IMR-90 (cell line): ENCODE data around the gene SH2D5.

ENCODE experiments used
- CEBPB ChIP-seq: IDR thresholded peaks from 2 replicates; pipeline ENCODE4 v1.6.1; 2012; ENCODE audit warnings: low read depth, low read length, improper control_type of control experiment
- CHD1 ChIP-seq: IDR thresholded peaks from 2 replicates; pipeline ENCODE4 v1.6.1; 2012; ENCODE audit warnings: low read depth, low read length, improper control_type of control experiment
- CTCF ChIP-seq: conservative IDR thresholded peaks from 2 replicates; pipeline ENCODE4 v1.5.1; 2012; ENCODE audit warnings: mild to moderate bottlenecking, low read depth, low read length, improper control_type of control experiment
- FOS ChIP-seq: fragments of 150-350 bp; IDR thresholded peaks from 2 replicates; pipeline ENCODE4 v1.6.1; 2016; ENCODE audit warnings: low read depth, low read length
- MAZ ChIP-seq: IDR thresholded peaks from 2 replicates; pipeline ENCODE4 v1.6.1; 2012; ENCODE audit warnings: low read depth, mild to moderate bottlenecking, low read length, improper control_type of control experiment, moderate library complexity, borderline replicate concordance
- MXI1 ChIP-seq: IDR thresholded peaks from 2 replicates; pipeline ENCODE4 v1.6.1; 2012; ENCODE audit warnings: low read depth, mild to moderate bottlenecking, low read length, moderate library complexity, borderline replicate concordance
- POLR2A ChIP-seq: IDR thresholded peaks from 2 replicates; pipeline ENCODE4 v1.6.1; 2012; ENCODE audit warnings: mild to moderate bottlenecking, low read depth, low read length
- RCOR1 ChIP-seq: IDR thresholded peaks from 2 replicates; pipeline ENCODE4 v1.6.1; 2012; ENCODE audit warnings: mild to moderate bottlenecking, low read length, improper control_type of control experiment; ENCODE audit not compliant: insufficient replicate concordance
- RFX5 ChIP-seq: IDR thresholded peaks from 2 replicates; pipeline ENCODE4 v1.8.0; 2012; ENCODE audit warnings: low read depth, mild to moderate bottlenecking, low read length, moderate library complexity
- USF2 ChIP-seq: fragments of 150-350 bp; IDR thresholded peaks from 2 replicates; pipeline ENCODE4 v1.6.1; 2017; ENCODE audit warnings: mild to moderate bottlenecking, antibody characterized with exemption, low read length, low read depth

DNA sequence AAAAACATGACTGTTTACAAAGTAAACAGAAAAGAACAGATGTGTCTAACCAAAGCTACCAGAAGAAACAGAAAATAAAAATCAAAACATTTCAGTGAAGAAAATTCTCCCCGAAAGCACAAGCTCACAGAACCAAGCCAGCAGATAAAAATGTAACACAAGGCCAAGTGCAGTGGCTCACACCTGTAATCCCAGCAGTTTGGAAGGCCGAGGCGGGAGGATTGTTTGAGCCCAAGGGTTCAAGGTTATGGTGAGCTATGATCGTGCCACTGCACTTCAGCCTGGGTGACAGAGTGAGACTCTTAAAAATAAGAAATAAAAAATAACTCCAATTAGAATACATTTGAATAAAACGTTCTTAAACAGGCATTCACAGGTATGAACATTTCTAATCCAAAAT is 52.2 kb downstream of the SH2D5 start:
- TF ChIP-seq CTCF, result no peak
- no peak for TF ChIP-seq POLR2A
- TF ChIP-seq MAZ, result no peak
- TF ChIP-seq RFX5, result no peak
- TF ChIP-seq MXI1, result no peak
- TF ChIP-seq CEBPB, result no peak
- no peak for TF ChIP-seq USF2
- TF ChIP-seq CHD1, result no peak
- no peak for TF ChIP-seq FOS
- no peak for TF ChIP-seq RCOR1
